Measurements from ENCODE around the gene DPEP3.

The DPEP3 gene

GRCh38 chr16:67934306-67935100 lies 45.8 kb downstream of the DPEP3 start:
- peak overlapping the region; percentile 94 for H3K4me2 ChIP-seq (ENCODE audit: low read depth, low read length)
- peak overlapping the region; percentile 53; the same call in 1 of the 2 replicates for H3K9ac ChIP-seq (ENCODE audit: low read length)
- H3F3A ChIP-seq (ENCODE audit: insufficient read depth, low read length) = peaks cover 16% of the 10 kb centered on the region
- no peaks in the 10 kb centered on the region for H4K20me1 ChIP-seq (ENCODE audit: insufficient read depth, low read length)
- H3K9me2 ChIP-seq (replicated peaks; ENCODE audit: insufficient read depth, low read length) = no peaks in the 10 kb centered on the region
- H3K4me3 ChIP-seq (ENCODE audit: low read length) = peak overlapping the region; percentile 99
- no peak for TF ChIP-seq CTCF (IDR thresholded peaks at IDR 0.05; ENCODE audit: low read length)
- TF ChIP-seq EZH2phosphoT487 (IDR thresholded peaks at IDR 0.05; ENCODE audit: low read length) = no peak
- TF ChIP-seq EZH2 (optimal IDR thresholded peaks at IDR 0.05; ENCODE audit: low read depth, low read length) = no peak
- no peaks in the 10 kb centered on the region for H3K27me3 ChIP-seq (replicated peaks; ENCODE audit: insufficient read depth, low read length)
- DNase-seq = no peak
- H3K4me1 ChIP-seq (ENCODE audit: low read length) = peaks cover 15% of the 10 kb centered on the region
- H2AFZ ChIP-seq (ENCODE audit: low read length) = no peak overlapping the region
- H3K36me3 ChIP-seq (replicated peaks; ENCODE audit: insufficient read depth, low read length) = no peaks in the 10 kb centered on the region; the same call in 1 of the 2 replicates
- H3K79me2 ChIP-seq (ENCODE audit: low read length) = peaks cover 30% of the 10 kb centered on the region
- H3K9me3 ChIP-seq (replicated peaks; ENCODE audit: insufficient read depth, low read length) = no peaks in the 10 kb centered on the region
- no peak overlapping the region for H3K27ac ChIP-seq (ENCODE audit: low read length)

GRCh38 chr16:67933805-67934204 lies 46.5 kb downstream of the DPEP3 start:
- no peaks in the 10 kb centered on the region for H3K36me3 ChIP-seq (replicated peaks; ENCODE audit: insufficient read depth, low read length)
- H3K9me2 ChIP-seq (replicated peaks; ENCODE audit: insufficient read depth, low read length) = no peaks in the 10 kb centered on the region
- no peak overlapping the region for H3K9ac ChIP-seq (ENCODE audit: low read length)
- no peak overlapping the region for H3K27ac ChIP-seq (ENCODE audit: low read length)
- peaks cover 16% of the 10 kb centered on the region for H3F3A ChIP-seq (ENCODE audit: insufficient read depth, low read length)
- H3K27me3 ChIP-seq (replicated peaks; ENCODE audit: insufficient read depth, low read length) = no peaks in the 10 kb centered on the region
- DNase-seq = no peak
- H2AFZ ChIP-seq (ENCODE audit: low read length) = no peak overlapping the region
- TF ChIP-seq EZH2 (optimal IDR thresholded peaks at IDR 0.05; ENCODE audit: low read depth, low read length) (no peak), EZH2phosphoT487 (IDR thresholded peaks at IDR 0.05; ENCODE audit: low read length) (no peak), CTCF (IDR thresholded peaks at IDR 0.05; ENCODE audit: low read length) (no peak)
- no peaks in the 10 kb centered on the region for H3K9me3 ChIP-seq (replicated peaks; ENCODE audit: insufficient read depth, low read length)
- H3K4me3 ChIP-seq (ENCODE audit: low read length) = no peak overlapping the region
- H3K4me1 ChIP-seq (ENCODE audit: low read length) = peaks cover 15% of the 10 kb centered on the region
- peaks cover 30% of the 10 kb centered on the region for H3K79me2 ChIP-seq (ENCODE audit: low read length)
- H3K4me2 ChIP-seq (ENCODE audit: low read depth, low read length) = no peak overlapping the region
- H4K20me1 ChIP-seq (ENCODE audit: insufficient read depth, low read length) = no peaks in the 10 kb centered on the region

- no peaks in the 10 kb centered on the region for H4K20me1 ChIP-seq (ENCODE audit: insufficient read depth, low read length)
- DNase-seq = no peak
- no peak overlapping the region for H3K4me3 ChIP-seq (ENCODE audit: low read length)
- peaks cover 14% of the 10 kb centered on the region for H3F3A ChIP-seq (ENCODE audit: insufficient read depth, low read length)
- peaks cover 29% of the 10 kb centered on the region for H3K79me2 ChIP-seq (ENCODE audit: low read length)
- no peaks in the 10 kb centered on the region for H3K36me3 ChIP-seq (replicated peaks; ENCODE audit: insufficient read depth, low read length)
- TF ChIP-seq EZH2phosphoT487 (IDR thresholded peaks at IDR 0.05; ENCODE audit: low read length) = no peak
- no peak for TF ChIP-seq CTCF (IDR thresholded peaks at IDR 0.05; ENCODE audit: low read length)
- no peak for TF ChIP-seq EZH2 (optimal IDR thresholded peaks at IDR 0.05; ENCODE audit: low read depth, low read length)
- no peaks in the 10 kb centered on the region for H3K9me3 ChIP-seq (replicated peaks; ENCODE audit: insufficient read depth, low read length)
- H3K9ac ChIP-seq (ENCODE audit: low read length) = no peak overlapping the region
- no peak overlapping the region for H3K4me2 ChIP-seq (ENCODE audit: low read depth, low read length)
- no peak overlapping the region for H3K27ac ChIP-seq (ENCODE audit: low read length)
- no peak overlapping the region for H2AFZ ChIP-seq (ENCODE audit: low read length)
- no peaks in the 10 kb centered on the region for H3K27me3 ChIP-seq (replicated peaks; ENCODE audit: insufficient read depth, low read length)
- peaks cover 13% of the 10 kb centered on the region for H3K4me1 ChIP-seq (ENCODE audit: low read length)
- H3K9me2 ChIP-seq (replicated peaks; ENCODE audit: insufficient read depth, low read length) = no peaks in the 10 kb centered on the region
These were observed 47.8 kb downstream of the DPEP3 start for GRCh38 chr16:67932462-67932840.
